NOMO-1 treated with DMSO at 0.1 percent for 48 hours (cell line): Measurements from ENCODE around the gene DPP4.

ENCODE experiments used
- DNase-seq: peaks from one replicate; lab custom pipeline; 2025; ENCODE audit not compliant: unreplicated experiment; lab: John Stamatoyannopoulos, UW

The DPP4 gene

DNA sequence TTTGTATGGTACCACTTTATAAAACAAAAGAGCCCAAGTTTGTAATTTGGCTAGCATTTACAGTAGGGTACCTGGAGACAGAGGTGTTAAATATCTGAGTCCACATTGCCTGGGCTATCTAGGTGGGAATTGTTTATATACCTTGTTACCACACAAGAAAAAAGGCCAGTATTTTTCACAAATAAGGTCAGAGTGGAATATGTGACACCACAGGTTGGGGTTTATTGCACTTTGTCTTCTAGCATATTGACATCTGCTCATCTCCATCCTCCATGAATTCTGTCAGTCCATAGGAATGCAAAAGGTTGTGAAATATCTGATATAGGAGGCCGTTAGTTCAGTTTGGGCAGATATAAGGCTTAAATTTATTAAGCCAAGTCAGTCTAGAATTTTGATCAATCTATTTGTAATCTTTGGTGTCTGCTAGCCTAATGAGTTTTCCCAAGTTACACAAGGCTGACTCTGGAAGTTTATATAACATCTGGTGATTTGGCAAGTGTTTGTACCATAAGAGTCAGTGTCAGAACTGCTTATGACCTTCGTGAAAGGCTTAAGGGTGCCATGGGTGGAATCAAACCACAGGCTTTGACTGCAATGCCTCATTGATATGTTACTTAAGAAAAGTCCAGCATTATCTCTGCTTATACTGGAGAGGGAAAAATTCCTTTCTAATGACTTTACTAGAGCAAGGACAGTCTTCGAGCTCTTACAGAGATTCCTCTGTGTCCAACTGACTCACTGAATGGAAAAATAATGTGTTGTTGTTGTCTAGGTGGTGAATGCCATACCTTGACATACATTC, 11.3 kb upstream of the DPP4 start:
- no peak for DNase-seq

- no peak for DNase-seq
These were observed 10.5 kb upstream of the DPP4 start for GRCh38 chr2:162084536-162084935.

GRCh38 chr2:162082681-162083080, 8.7 kb upstream of the DPP4 start:
- no peak for DNase-seq

GRCh38 chr2:162082036-162082435, 8.0 kb upstream of the DPP4 start:
- DNase-seq: no peak

DNA sequence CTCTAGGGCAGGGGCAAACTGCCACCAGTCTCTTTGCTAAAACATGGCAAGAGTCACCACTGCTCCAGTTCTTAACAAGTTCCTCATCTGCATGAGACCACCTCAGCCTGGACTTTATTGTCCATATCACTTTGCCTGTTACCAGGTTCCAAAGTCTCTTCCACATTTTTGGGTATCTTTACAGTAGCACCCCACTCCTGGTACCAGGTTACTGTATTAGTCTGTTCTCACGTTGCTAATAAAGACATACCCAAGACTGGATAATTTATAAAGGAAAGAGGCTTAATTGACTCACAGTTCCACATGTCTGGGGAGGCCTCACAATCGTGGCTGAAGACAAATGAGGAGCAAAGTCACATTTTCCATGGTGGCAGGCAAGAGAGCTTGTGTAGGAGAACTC, 5.5 kb upstream of the DPP4 start:
- DNase-seq: no peak

- no peak for DNase-seq
These were observed 1.7 kb upstream of the DPP4 start for GRCh38 chr2:162075689-162076132.

DNA sequence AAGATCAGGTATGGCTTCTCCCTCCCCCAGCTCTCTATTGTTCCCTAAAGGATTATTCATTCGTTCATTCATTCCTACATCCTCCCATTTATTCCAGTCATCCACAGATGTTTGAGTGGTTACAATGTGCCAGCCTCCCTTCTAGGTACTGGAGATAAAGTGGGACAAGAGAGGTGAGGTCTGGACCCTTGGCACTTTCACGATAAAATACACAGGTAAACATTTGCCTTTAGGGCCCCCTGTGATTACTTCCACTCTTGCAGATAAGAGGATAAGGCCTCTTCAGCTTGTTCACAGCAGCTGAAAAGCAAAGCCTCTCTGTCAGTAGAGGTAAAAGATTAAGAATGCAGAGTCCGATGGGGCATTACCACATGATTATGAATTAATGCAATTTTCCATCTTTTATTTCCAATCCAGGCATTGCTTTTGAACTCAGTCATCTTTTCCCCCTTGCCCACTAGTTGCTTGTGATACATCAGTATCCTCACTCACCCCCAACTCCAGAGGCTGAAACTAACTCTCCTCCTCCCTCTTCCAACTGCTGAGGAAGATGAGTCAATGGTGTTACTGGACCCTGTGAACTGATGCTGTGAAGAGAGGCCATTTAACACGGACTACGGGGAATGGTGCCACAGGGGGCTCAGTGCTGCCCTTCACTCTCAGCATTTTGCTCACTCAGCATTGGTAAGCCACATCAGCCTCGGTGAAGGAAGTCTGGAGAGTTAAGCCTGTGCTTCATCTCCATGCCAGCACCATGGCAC, 1.1 kb upstream of the DPP4 start:
- no peak for DNase-seq

DNA sequence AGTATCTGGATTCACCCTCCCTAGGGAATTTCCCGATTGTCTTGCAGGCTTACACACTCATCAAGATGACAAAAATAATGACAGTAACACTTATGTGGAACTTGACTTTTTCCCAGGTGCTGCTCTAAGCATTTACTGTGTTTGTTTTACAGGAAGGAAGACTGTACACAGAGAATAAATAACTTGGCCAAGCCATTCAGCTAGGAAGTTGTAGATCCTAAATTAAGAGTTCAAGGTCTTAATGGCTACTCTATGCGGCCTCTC, 549 bp upstream of the DPP4 start:
- no peak for DNase-seq

DNA sequence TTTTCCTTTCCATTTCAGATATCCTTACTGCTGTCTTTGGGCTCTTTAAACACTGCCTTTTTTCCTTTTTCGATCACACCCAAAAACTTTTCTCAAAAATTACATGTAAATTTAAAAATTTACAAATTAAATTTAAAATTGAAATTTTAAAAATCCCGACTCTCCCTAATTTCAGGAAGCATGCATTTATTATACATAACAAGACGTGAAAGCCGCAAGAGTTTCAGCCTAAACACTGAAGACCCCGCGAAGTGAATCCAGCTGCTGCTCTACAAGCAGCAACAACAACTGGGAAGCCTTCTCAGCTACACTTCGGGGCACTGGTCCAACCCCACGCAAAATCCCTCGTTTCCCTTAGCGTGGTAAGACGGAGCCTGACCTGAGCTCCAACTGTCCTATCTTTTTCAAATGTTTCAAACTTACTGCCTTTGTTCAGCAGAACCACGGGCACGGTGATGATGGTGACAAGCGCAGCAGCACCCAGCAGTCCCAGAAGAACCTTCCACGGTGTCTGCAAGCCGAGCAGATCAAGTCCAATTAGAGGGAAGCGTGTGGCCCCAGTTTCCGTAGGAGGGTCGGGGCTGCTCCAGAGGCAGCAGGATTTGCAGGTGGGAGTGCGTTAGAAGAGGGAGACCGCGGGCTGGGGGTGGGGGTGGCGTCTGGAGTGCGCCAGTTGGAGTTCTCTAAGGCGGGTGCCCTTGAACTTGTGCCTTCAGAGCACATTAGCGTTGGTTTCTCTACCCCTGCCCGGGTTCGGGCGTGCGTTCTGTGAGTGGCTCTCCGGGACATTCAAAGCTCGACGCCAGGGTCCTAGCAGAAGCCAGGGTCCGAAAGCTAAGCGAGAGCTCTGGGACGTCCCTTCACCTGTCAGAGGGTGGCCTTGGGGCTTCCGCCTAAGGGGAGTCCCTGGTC, 783 bp downstream of the DPP4 start:
- DNase-seq: no peak

GRCh38 chr2:162072181-162072702, 1.8 kb downstream of the DPP4 start:
- no peak for DNase-seq

- no peak for DNase-seq
These were observed 3.0 kb downstream of the DPP4 start for GRCh38 chr2:162071001-162071400.

GRCh38 chr2:162070228-162070936, 3.6 kb downstream of the DPP4 start:
- no peak for DNase-seq

DNA sequence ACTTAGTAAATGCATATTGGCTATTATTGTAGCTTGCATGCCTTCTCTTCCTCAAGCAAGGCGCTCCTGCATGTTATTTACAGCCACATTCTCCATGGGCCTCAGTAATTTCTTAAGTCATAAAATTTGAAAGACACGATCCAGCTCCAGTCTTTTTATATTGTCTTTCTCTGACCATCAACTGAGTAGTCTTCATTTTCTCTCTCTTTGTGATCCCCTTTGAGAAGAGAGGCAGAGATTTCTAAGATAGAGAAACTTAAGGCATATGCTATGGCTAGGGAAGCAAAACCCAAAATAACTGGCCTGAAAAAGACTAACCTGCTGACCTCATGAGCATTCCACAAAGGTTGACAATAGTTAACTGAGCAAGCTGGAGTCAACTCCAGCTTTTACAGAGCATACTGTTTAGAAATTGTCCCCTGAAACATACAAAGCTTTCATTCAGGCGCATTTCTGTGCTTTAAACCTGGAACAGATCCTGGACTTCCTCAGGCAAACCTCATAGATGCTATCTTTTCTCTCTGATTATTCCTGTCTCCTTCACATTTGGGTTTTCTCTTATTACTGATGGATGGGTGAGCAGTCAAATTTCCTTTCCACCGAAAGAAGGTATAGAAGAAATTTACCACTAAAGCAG, 4.6 kb downstream of the DPP4 start:
- no peak for DNase-seq

DNA sequence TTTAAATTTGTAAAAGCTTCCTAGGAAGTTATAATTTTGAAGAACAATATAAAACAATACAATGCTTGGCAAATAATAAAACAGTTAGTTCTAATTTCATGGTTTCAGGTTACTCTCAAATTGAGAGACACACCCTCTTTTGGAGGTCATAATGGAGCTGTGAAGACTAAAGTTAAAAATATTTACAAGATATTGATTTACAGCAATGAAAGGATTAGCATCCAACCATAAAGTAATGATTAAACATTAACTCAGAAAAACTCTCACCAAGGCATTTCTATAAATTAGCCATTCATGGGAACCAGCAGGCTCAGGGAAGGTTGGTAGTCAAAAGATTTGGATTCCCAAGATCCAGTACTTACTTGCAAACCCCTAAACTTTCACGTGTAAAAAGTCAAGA, 6.4 kb downstream of the DPP4 start:
- no peak for DNase-seq

DNA sequence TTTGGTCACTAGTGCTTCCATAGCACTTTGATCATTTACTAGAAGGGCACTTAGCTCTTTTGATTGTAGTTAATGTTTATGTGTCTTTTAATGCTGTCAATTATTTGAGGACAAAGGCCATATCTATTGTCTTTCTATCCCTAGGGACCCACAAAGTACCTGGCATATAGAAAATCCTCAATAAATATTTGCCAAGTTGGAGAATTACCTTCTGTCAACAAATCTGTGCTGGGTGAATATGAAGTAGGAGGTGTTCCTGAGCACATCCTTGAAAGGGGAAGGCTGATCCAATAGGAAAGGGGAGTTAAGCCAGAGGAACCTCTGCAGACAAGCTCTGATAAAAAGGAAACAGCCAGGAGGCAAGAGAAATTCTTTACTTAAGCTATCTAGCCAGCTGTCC, 8.2 kb downstream of the DPP4 start:
- DNase-seq: no peak

DNA sequence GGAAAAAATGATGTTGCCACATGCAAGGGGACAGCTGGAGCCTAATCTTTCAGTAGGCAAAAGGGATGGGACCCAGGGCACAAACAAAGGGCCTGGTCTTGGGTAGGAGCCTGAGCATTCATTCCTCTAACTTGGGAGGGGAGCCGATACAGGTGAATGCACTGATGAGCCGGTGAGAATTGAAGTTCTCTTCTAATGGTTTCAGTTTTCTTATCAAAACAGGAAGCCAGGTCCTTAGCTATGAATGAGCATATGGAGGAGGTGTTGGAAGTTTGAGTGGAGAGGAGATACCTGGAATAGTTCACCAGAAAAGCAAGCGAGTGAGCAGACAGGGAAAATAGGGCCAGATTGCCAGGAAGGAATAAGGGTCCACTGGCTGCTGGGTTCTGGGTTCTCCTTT, 10.1 kb downstream of the DPP4 start:
- DNase-seq: no peak

- no peak for DNase-seq
These were observed 10.7 kb downstream of the DPP4 start for GRCh38 chr2:162063281-162063680.

DNA sequence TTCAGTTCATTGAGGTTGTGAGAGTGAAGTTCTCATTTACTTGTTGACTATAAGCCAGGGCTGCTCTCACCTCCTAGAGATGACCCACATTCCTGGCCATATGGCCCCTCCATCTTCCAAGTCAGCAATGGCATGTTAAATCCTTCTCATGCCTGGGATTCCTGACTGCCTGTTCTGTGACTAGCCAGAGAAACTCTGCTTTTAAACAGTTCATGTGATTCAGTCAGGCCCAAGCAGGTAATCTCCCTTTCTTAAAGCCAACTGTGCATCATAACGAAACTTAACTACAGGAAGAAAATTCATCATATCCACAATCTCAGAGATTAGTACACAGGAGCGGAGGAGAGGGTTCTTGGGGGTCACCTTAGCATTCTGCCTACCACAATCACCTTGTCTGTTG, 11.5 kb downstream of the DPP4 start:
- DNase-seq: no peak

- DNase-seq: no peak
These were observed 13.0 kb downstream of the DPP4 start for GRCh38 chr2:162061021-162061420.

GRCh38 chr2:162060532-162060931, 13.5 kb downstream of the DPP4 start:
- DNase-seq: no peak
